HG03280 (cell line): ENCODE results near the gene DYDC1.
"Not testable (repeated sequence)": the region's sequence is repeated elsewhere in the genome, so short reads cannot be mapped to it uniquely, and the experiment has no call there.

Experiments
- ATAC-seq: cut with Tn5 transposase; IDR thresholded peaks from one replicate; pipeline ENCODE4 v1.9.1; 2021; ENCODE audit warnings: mild to moderate bottlenecking, moderate library complexity; ENCODE audit not compliant: unreplicated experiment

DYDC1 gene

GRCh38 chr10:80356563-80356988 is at the start of gene DYDC1, which contains the start of gene DYDC2:
DYDC1 (minus strand) TSS chr10:80356755; CDS start chr10:80352601, 4,154 bp downstream.
DYDC2 (plus strand) TSS chr10:80356781; CDS start chr10:80362444, 5,663 bp downstream.
- no peak for ATAC-seq

- ATAC-seq: no peak
These were observed 49.6 kb upstream of the DYDC1 start for GRCh38 chr10:80406204-80406603.

DNA sequence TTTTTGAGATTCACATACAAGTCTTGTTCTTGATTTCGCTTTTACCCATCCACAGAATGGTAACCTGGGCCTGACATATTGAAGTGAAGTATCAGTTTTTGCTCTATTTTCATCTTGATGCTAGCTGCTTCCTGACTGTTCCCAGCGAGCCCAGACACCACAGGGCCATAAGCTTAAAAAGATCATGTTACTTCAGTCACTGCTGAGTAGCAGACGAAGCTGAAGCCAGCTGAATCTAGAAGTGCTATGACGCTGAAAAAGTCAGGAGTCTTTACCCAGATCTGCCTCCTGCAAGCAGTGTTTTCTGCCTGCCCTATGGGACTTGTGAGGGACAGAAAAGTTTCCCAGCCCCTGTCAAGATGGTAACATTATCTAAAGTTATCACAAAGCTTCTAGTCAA is 49.1 kb upstream of the DYDC1 start:
- no peak for ATAC-seq

- ATAC-seq: no peak
These were observed 48.5 kb upstream of the DYDC1 start for GRCh38 chr10:80405035-80405434.

DNA sequence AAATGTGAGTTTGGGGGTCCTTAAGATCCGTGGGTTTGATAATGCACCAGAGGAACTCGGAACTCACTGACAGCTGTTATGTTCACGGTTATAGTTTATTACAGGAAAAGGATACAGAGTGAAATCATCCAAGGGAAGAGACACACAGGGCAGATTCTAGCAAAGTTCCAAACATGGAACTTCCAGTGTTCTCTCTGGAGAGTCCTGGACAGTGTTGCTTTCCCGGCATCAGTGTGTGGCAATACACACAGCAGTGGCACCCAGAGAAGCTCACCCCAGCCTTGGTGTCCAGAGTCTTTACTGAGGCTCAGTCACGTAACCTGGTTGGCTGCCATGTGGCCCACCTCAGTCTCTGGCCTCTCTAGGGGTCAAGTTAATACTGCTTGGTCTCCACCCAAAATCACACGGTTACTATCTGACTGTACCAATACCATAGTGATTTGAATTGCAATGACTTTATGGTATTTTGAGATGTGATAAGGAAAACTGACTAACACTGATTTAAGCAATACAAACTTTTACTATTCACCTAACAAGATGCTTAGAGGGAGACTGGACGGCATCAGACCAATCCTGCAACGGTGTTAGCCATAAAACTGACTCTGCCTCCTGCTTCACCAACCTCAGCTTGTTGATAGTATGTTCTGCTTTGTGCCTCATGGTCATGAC is 43.7 kb upstream of the DYDC1 start:
- ATAC-seq: no peak

DNA sequence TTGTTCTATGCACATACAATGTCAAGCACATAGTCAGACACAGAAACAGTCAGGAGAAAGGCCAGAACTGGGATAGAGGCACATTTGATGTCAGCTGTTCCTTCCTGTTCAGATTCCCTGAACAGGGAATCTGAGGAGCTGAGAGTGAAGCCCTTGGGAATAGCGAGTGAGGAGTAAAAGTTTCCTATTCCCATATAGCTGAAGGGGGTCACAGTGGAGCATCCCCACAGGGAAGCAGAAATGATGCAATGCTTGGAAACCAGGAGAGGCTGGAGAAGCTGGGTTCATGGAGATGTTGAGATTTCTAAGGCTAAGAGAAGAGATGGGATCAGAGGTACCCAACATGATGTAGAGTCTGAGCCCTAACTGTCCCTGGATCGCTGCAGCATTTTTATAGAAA is 40.5 kb upstream of the DYDC1 start:
- ATAC-seq: no peak

DNA sequence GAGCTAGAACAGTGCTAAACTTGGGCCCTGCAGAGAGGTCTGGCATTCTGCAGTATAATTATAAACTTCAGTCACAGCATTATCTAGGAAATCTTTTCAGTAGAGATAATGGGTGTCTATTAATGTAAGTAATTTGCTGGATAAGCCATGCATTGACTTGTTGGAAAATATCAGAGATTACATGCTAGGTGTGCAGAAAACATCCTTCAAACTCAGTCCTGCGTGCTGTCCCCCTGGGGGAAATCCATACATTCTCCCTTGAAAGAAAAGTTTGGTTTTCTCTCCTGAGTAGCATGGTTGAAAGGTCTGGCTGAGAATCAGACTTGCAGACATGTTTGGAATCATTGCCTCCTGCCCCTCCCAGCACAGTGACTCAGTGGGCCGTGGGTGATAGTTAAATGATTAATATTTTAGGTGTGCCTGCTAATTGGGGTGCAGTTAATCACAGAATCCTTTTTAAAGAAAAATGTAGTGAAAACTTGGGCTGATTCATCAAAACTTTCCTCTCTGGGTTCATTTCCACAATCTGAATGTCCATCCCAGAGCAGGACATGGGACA is 37.9 kb upstream of the DYDC1 start:
- ATAC-seq: no peak

DNA sequence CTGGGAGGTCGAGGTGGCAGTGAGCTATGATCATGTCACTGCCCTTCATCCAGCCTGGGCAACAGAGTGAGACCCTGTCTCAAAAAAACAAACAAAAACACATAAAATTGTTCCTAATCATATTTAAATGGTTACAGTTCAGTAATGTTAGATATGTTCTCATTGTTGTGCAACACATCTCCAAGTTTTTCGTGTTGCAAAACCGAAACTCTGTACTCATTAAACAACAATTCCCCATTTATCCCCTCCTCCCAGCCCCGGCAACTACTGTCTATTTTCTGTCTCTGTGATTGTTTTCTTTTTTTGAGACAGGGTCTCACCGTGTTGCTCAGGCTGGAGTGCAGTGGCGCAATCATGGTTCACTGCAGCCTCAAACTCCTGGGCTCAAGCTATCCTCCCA is 35.7 kb upstream of the DYDC1 start:
- no peak for ATAC-seq

GRCh38 chr10:80390740-80391139 is 34.2 kb upstream of the DYDC1 start:
- ATAC-seq: no peak

DNA sequence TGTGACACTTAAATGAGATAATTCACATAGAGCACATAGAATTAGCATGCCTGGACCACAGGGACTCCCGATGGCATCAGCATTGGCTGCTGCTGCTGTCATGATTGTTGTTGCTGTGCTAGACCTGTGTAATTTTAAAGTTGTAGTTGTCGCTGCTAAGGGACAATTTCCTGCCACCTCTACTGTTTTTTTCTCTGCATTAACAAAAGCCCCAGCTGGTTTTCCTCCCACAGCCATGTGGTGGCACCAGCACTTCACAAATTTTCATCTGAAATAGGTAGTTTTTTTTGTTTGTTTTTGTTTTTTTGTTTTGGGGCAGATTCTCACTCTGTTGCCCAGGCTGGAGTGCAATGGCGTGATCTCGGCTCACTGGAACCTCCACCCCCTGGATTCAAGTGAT is 26.4 kb upstream of the DYDC1 start:
- ATAC-seq: peak; percentile 72

DNA sequence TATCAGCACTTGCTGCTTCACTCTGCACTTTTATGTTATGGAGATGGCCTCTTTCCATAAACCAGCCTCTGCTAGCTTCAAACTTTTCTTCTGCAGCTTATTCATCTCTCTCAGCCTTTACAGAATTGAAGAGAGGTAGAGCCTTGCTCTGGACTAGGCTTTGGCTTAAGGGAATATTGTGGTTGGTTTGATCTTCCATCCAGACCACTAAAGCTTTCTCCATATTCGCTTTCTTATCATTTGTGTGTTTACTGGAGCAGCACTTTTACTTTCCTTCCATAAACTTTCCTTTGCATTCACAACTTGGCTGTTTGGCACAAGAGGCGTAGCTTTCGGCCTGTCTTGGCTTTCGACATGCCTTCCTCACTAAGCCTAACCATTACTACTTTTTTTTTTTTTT is 23.6 kb upstream of the DYDC1 start:
- no peak for ATAC-seq

DNA sequence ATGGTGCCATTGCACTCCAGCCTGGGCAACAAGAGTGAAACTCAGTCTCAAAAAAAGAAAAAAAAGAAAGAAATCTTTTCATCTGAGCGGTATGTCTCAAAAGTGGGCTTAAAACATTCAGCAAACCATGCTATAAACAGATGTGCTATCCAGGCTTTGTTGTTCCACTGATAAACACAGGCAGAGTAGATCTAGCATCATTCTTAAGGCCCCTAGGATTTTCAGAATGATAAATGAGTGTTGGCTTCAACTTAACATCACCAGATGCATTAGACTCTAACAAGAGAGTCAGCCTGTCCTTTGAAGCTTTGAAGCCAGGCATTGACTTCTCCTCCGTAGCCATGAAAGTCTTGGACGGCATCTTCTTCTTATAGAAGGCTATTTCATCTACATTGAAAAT is 23.1 kb upstream of the DYDC1 start:
- ATAC-seq: no peak

DNA sequence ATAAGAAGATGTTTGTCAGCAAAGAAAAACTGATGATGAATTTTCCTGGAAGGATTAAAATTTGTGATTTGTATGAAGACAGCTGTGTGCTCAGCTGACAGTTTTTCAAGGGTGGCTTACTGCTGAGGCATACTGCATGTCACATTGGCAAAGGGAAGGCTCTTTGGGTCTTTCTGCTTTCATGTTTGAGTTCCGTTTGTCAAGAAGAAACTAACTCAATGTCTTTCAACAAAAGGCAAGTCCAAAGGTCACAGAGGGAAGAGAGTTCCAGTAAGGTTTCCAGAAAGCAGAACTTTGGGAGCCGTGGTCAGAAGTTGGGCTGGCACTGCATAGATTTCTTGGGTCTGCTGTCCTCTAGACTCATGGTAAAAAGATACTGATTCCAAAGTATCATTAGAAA is 16.9 kb upstream of the DYDC1 start:
- no peak for ATAC-seq

GRCh38 chr10:80372675-80373074 is 16.1 kb upstream of the DYDC1 start:
- ATAC-seq: no peak

DNA sequence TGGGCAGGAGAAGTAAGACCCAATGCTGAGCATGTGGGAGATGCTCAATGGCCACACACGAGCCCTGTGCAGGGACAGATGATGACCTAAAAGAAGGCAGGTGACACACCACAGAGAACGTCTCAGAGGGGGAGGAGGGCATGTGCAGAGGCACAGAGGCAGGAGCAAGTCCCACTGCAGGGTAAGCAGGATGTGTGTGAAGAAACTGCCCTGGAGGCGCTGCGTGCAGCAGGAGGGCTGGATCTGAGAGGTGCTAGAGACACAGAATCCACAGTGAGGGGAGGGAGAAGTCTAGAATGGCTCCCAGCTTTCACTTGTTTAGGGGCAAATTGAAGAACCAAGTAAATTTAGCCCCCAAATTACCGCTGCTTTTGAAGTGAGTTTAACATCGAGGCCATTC is 14.9 kb upstream of the DYDC1 start:
- ATAC-seq: no peak

- ATAC-seq: no peak
These were observed 9.0 kb upstream of the DYDC1 start for GRCh38 chr10:80365510-80365909.

GRCh38 chr10:80359644-80360043 is 3.1 kb upstream of the DYDC1 start:
- ATAC-seq: no peak

- ATAC-seq: not testable (repeated sequence)
These were observed 2.4 kb upstream of the DYDC1 start for GRCh38 chr10:80358925-80359324.

- no peak for ATAC-seq
These were observed 1.2 kb upstream of the DYDC1 start for GRCh38 chr10:80357851-80358125.

DNA sequence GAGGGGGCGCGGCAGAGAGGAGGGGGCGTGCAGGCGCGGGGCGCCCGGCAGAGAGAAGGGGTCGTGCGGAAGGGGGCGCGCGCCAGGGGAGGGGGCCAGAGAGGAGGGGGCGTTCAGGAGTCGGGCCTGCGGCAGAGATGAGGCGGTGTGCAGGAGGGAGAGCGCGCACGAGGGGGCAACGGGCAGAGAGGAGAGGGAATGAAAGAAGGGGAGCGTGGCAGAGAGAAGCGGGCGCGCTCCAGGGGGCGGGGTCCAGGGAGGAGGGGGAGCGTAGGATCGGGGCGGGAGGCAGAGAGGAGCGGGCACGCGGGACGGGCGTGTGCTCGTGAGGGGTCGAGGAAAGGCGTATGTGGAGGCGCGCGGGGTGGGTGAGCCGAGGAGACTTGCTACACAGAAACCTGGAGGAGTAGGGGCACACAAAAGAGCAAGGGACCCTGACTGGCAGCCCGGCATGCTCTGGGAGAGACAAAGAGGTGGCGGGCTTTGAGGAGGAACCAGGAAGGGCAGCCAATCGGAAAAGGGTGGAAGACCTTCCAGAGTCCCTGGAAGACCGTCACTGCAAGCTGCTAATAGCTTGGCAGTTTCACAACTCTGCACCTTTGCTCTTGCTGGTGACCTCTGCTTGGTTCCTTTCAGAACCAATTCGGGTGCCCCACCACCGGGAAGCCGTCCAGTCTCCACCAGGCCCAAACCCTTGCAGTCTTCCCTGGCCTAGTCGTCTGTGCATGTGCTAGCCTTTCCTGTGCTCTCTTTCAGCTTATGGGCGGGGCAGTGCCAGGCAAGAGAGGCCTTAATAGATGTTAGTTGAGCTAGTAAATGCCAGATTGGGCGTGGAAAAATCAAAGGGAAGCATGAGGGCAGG is 665 bp upstream of the DYDC1 start:
- no peak for ATAC-seq

DNA sequence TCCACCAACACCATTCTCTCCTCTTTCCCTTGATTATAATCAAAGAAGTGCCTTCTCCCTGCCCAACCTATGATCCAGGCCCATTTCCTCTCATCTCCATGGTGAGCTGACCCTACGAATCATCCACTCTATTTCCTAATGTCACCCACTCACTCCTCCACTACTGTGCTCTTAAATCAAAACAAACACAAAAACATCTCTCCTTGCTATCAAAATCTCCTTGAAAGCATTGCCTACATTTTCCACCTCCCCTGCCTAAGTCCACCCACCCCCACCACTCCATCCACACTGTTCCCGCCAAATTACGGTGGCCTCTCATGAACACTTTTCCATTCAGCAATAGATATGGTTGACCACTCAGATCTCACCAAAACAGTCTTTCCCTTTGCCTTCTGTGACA is 5.3 kb downstream of the DYDC1 start:
- no peak for ATAC-seq

DNA sequence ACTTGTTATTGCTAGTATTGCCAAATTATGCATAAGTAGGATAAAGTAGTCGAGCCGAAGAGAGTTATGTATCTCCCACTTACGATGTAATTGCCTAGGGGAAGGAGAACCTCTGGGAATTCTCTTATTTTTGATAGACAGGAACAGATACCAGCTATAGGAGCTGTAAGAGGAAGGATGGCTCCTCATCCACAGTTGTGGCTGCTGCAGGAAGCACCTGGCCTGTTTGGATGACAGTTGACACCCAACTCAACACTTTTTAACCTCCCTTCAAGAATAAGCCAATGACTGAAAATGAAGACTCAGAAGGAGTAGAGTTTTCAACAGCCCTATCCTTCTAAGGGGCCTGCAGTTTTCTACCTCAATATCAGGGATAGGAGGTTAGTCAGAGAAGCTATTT is 6.3 kb downstream of the DYDC1 start:
- no peak for ATAC-seq
